GM21360 (cell line): Measurements from ENCODE around the gene SLC5A9.
"Not testable (repeated sequence)": the region's sequence is repeated elsewhere in the genome, so short reads cannot be mapped to it uniquely, and the experiment has no call there.

Experiments used
- ATAC-seq: cut with Tn5 transposase; IDR thresholded peaks from one replicate; pipeline ENCODE4 v1.9.1; 2021; ENCODE audit warnings: mild to moderate bottlenecking, moderate library complexity; ENCODE audit not compliant: unreplicated experiment

Gene SLC5A9

DNA sequence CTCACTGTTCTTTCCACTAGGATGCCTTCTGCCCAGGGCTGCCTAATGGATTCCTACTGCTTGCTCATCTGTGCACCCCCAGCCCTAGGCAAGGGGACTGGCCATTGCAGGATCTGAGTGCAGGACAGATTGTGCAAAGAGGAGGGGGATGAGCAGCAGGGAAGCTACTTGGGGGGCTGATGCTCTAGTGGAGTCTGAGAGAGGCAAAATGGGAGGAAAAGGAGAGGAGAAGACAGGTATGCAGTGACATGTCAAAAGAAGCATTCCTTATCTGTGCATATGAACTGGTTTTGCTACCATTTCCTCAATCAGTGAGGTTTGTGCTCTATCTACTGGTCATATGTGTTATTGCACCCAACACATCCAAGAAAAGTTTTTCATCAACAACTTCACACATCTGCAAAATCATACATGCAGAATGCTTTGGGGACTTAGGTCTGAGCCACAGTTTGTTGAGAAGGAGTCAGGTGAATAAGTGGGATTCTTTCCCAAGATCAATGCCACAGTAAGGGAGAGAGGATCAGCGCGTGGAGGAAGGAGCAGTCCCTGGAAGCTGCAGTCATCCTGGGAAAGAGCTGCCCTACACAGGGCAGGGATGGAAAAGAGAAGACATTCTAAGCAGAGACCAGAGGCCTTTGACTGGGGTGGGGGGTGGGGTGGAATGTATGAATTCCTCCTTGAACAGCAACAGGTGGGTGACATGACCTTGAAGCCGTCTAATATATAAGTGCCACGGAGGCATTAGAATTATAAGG lies 14.4 kb downstream of the SLC5A9 start:
- ATAC-seq, result peak; percentile 72

DNA sequence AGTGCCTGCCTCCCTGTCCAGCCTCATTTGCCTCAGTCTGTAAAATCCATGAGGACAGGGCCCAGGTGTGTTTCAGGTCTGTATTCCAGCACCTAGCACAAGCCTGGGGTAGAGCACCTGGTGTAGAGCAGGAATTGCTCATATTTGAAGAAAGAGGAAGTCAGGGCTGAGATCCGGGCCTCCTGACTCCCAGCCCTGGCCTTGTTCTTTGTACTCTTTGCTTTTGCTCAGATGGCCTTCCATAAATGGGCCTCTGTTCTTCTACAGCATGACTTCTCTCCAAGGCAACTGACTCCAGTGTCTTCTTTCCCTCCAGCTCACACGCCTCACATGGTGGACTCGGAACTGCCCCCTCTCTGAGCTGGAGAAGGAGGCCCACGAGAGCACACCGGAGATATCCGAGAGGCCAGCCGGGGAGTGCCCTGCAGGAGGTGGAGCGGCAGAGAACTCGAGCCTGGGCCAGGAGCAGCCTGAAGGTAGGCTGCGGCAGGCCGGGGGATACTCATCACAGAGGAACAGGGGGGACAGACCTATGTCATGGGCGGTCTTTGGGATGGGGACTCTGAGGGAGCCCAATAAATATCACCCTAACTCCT lies 19.7 kb downstream of the SLC5A9 start:
- ATAC-seq, result no peak

GRCh38 chr1:48245106-48245505 lies 22.6 kb downstream of the SLC5A9 start:
- ATAC-seq, result no peak

GRCh38 chr1:48246727-48247126 lies 24.2 kb downstream of the SLC5A9 start:
- no peak for ATAC-seq

DNA sequence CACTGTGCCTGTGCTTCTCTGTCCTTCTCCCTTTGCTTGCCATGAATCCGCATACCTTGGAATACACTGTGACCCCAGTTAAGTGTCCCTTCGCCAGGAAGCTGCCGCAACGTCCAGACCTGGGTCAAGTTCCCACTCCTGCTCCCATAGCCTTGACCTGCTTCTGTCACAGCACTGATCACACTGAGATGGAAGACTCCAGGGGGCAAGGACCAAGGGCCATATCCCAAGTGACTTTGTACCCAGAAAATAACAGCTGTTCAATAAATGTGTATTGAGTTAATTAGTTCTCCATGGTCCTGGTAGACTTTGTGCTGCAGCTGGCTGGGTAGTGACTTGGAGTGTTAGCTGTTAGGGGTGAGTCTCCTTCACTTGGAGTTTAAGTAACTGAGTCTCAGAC lies 25.8 kb downstream of the SLC5A9 start:
- no peak for ATAC-seq

GRCh38 chr1:48249868-48250267 lies 27.4 kb downstream of the SLC5A9 start:
- ATAC-seq, result no peak

DNA sequence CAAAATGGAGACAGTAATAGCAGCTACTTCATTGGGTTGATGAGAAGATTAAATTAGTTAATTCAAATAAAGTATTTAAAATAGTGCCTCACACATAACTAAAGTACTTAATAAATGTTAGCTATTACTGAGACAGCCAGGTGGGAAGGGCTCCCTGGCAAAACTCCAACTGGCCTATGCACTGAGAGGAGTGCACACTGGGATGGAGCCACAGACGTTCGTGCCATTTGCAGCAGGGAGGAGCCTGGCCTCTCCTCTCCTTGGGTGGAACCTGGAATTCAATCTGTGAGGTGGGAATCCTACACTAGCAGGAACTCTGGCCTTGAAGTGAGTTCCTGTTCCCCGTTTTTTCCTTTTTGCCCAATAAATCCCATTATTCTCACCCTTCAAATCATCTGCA lies 28.1 kb downstream of the SLC5A9 start:
- ATAC-seq, result no peak

GRCh38 chr1:48251323-48251722 lies 28.8 kb downstream of the SLC5A9 start:
- no peak for ATAC-seq

DNA sequence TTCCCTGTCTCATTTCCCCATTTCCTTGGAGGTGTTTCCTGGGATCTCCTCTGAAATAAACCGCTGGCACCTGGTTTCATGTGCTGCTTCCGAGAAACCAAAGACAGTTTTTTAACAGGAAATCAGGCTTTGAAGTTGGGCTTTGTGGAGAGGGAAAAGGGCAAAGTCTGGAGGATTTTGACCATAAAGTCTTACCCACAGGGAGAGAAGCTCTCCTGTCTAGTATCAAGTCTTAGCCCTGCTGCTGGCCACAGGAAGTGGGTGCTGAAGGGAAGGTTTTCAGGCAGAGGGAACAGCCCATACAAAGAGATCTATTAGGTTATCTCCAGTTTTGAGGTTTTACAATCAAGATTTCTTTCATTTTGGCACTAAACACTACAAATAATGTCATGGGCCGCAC lies 29.3 kb downstream of the SLC5A9 start:
- no peak for ATAC-seq

DNA sequence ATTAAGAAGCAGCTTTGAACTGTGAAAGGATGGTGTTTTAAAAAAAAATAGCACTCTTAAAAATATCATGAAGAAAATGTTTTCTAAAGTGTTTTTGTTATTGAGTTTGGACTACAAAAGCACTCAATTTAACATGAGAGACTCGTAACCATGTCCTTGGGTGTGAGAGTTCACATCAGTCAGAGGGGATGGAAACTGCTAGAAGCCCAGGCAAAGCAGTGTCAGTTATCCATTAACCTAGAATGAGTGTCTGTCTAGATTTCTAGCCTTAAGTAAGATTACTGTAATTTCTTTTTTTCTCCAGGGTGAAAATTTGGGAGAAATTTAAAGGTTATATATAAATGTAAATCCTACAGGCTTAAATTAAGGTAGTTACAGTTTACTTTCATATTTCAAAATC lies 31.7 kb downstream of the SLC5A9 start:
- ATAC-seq, result no peak

- ATAC-seq, result no peak
Observed at GRCh38 chr1:48258106-48258505, 35.6 kb downstream of the SLC5A9 start.

DNA sequence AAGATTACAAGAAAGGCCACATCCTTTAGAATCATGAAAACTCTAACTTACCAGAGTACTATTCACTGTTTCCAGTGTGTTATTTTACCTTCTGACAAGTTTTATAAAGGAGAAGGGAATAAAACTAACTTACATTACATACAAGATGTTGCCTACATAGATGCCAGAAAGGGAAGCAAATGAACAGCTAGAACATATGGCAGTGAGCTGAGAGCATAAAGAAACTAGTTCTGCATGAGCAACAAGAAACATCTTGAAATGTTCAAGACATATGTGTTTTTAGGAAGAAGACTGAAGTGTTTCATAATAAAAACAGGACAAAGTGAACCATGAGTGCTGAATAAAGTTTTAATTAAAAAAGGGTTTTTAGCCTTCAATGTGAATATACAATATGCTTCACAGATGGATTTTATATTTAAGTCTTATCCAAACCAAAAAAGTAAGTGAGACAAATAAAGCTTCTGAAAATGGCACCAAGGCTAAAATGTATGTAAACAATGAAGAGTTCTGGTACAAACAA lies 39.4 kb downstream of the SLC5A9 start:
- ATAC-seq, result no peak

DNA sequence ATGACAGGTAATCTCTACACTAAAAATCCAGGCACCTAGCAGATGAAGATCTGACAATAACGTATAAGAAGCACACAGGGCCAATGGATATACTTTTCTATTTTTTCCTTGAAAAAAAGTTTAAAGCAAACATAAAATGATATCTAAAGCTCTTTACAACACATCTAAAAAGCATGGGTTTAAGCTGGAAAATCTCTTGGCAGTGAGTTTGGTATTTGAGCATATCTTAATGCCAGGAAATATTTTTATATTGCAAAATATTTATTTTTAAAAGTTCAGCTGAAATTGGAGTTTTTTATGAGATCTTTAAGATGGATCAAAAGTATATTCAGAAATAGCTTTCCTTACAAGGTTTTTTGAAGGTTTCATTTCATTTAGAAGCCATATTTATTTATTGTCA lies 40.5 kb downstream of the SLC5A9 start:
- no peak for ATAC-seq

DNA sequence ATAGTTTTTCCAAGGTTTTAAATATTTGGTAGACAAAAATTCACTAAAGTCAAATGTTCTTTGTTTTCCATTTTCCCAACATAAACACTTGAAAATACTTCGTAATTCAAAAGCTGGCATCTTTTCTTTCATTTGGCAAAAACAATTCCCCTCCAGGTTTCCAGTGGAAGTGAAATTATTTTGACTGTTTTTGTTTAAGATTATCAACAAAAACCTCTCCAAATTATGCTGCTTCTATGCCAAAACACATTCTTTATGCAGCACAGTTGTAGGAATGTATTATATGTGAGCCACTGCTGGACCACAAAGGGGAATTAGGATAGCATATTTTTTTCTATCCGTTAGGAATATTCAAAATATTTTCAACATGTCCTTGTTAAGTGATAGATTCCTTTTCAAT lies 44.1 kb downstream of the SLC5A9 start:
- ATAC-seq, result no peak

DNA sequence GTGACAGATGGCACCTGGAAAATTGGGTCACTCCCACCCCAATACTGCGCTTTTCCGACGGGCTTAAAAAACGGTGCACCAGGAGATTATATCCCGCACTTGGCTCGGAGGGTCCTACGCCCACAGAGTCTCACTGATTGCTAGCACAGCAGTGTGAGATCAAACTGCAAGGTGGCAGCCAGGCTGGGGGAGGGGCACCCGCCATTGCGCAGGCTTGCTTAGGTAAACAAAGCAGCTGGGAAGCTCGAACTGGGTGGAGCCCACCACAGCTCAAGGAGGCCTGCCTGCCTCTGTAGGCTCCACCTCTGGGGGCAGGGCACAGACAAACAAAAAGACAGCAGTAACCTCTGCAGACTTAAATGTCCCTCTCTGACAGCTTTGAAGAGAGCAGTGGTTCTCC lies 54.9 kb downstream of the SLC5A9 start:
- not testable (repeated sequence) for ATAC-seq

- not testable (repeated sequence) for ATAC-seq
Observed at GRCh38 chr1:48282329-48282728, 59.8 kb downstream of the SLC5A9 start.

DNA sequence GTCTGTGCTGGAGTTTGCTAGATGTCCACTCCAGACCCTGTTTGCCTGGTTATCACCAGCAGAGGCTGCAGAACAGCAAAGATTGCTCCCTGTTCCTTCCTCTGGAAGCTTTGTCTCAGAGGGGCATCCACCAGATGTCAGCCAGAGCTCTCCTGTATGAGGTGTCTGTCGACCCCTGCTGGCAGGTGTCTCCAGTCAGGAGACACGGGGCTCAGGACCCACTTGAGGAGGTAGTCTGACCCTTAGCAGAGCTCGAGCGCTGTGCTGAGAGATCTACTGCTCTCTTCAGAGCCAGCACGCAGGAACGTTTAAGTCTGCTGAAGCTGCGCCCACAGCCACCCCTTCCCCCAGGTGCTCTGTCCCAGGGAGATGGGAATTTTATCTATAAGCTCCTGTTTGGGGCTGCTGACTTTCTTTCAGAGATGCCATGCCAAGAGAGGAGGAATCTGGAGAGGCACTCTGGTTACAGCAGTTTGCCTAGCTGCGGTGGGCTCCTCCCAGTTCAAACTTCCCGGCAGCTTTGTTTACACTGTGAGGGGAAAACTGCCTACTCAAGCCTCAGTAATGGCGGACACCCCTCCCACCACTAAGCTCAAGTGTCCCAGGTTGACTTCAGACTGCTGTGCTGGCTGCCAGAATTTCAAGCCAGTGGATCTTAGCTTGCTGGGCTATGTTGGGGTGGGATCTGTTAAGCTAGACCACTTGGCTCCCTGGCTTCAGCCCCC lies 62.3 kb downstream of the SLC5A9 start:
- ATAC-seq, result not testable (repeated sequence)

- ATAC-seq, result no peak
Observed at GRCh38 chr1:48285525-48285924, 63.0 kb downstream of the SLC5A9 start.

GRCh38 chr1:48291421-48291820 lies 68.9 kb downstream of the SLC5A9 start:
- no peak for ATAC-seq

DNA sequence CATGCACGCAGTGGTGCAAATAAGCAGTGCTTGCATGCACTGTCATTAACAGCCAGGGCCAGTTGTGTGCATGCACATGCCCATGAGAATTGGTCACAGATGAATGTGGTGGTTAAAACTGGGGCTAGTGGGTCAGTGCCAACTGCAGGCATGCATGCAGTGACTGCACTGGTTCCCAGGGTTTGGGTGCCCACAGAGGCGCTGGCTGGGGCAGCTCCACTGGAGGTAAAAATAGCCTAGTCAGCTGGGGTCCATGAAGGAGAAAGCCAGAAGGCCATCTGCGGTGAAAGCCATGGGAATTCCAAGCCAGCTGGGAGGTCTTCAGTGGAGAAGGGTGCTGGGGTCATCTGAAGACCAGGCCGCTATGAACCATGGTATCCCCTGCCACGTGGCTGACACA lies 70.2 kb downstream of the SLC5A9 start:
- no peak for ATAC-seq

DNA sequence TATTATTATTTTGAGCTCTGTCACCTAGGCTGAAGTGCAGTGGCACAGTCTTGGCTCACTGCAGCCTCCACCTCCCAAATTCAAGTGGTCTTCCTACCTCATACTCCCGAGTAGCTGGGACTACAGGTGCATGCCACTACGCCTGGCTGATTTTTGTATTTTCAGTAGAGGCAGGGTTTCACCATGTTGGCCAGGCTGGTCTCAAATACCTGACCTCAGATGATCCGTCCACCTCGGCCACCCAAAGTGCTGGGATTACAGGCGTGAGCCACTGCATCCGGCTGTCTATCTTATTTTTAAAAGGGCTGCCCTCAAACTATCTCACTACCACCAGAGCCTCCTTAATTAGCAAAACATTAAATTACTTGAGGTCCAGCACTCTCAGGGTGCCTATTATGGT lies 71.6 kb downstream of the SLC5A9 start:
- ATAC-seq, result not testable (repeated sequence)

DNA sequence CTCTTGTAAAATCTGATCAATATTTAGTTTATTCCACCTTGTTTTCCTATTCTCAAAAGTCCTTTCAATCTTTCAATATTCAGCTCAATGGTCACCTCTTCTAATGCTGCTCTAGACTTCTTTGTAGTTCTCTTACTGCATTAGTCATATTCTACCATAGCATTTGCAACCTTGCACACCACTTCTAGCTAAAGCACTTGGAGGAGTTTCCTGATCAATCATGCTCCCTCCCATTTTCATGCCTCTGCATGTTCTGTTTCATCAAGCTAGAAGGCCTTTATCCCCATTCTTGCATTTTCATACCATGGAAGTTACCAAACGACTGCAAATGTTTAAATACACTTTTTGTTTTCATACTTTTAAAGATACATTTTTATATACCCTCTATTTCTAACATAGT lies 72.1 kb downstream of the SLC5A9 start:
- no peak for ATAC-seq
